HCT116 (cell line): ENCODE data around the gene TSPOAP1. TPM values are rescaled to one million over a fixed set of nuclear protein-coding genes. Genes with fewer than 3 reads are reported as not detected.

Experiments used
- ATAC-seq: fragments of 200-7000 bp; cut with Tn5 transposase; 2 replicates; pipeline ENCODE4 v1.9.1; 2020; ENCODE audit warnings: mild to moderate bottlenecking, moderate library complexity
- BruUV-seq: library from RNA; stranded (reverse); fragments of 400-500 nt; replicated peaks from 2 replicates; lab custom pipeline; 2021; lab: Mats Ljungman, UMichigan
- CTCF ChIA-PET: fragments of 300-600 bp; sonication (Branson Sonifier 250); formaldehyde crosslinking; loops from one replicate; lab custom pipeline; 2021; ENCODE audit warnings: antibody characterized with exemption; lab: Charles Lee
- POLR2A ChIA-PET: fragments of 300-600, 350-600 bp; sonication (Branson Sonifier 250); formaldehyde crosslinking; loops from one replicate; lab custom pipeline; 2021; ENCODE audit warnings: antibody characterized with exemption; lab: Charles Lee
- RAD21 ChIA-PET, 2 experiments: fragments of 300-600 bp; sonication (Branson Sonifier 250); formaldehyde crosslinking; loops; one replicate each; lab custom pipeline; 2023; ENCODE audit warnings: low total read pairs in 2 of 2; ENCODE audit not compliant: uncharacterized antibody in 2 of 2, unreplicated experiment in 2 of 2, low non-redundant PET in 1 of 2; lab: Charles Lee
- DNase-seq: peaks from one replicate; pipeline ENCODE4 v3.0.0-alpha.2; 2010; ENCODE audit warnings: low read depth, low spot score
- H2AFZ ChIP-seq: fragments of 200-600 bp; shearing (Covaris generic), sonication (generic); 2 replicates; pipeline ENCODE4 v1.6.1; 2017; ENCODE audit warnings: low read depth, mixed run types, mixed read lengths, antibody characterized with exemption, low read length; ENCODE audit not compliant: poor library complexity, severe bottlenecking
- H3K27ac ChIP-seq: 2 replicates; pipeline ENCODE4 v1.5.1; 2012; ENCODE audit warnings: low read depth, low read length
- H3K27me3 ChIP-seq: fragments of 200-600 bp; sonication (generic); 2 replicates; pipeline ENCODE4 v1.6.1; 2016; ENCODE audit warnings: mixed run types, low read length, mixed read lengths; ENCODE audit not compliant: insufficient read depth
- H3K36me3 ChIP-seq, 2 experiments: fragments of 200-500 bp in 1 of 2; fragments of 200-600 bp in 1 of 2; sonication (Bioruptor generic) in 1 of 2; sonication (generic) in 1 of 2; 2 replicates each; pipeline versions ENCODE4 v1.5.1 to v1.6.1; 2014 to 2016; ENCODE audit warnings: low read length in 2 of 2, inconsistent platforms in 1 of 2, mixed read lengths in 1 of 2, mixed run types in 1 of 2; ENCODE audit not compliant: insufficient read depth in 2 of 2, control insufficient read depth in 1 of 2
- H3K4me1 ChIP-seq, 2 experiments: fragments of 200-600 bp in 1 of 2; sonication (generic) in 1 of 2; 2 replicates each; pipeline versions ENCODE4 v1.5.1 to v1.6.1; 2012 to 2017; ENCODE audit warnings: low read length in 2 of 2, inconsistent platforms in 1 of 2, mild to moderate bottlenecking in 1 of 2, mixed read lengths in 1 of 2, mixed run types in 1 of 2, moderate library complexity in 1 of 2; ENCODE audit not compliant: insufficient read depth in 2 of 2, control insufficient read depth in 1 of 2
- H3K4me2 ChIP-seq: fragments of 200-600 bp; sonication (generic); 2 replicates; pipeline ENCODE4 v1.6.1; 2017; ENCODE audit warnings: mixed run types, low read length, mixed read lengths
- H3K4me3 ChIP-seq, 2 experiments: fragments of 200-600 bp in 1 of 2; sonication (generic) in 1 of 2; replicated peaks in 1 of 2; 2 replicates each; pipeline ENCODE4 v1.5.1; 2011 to 2016; ENCODE audit warnings: low read length in 2 of 2, control low read depth in 1 of 2, low read depth in 1 of 2, mild to moderate bottlenecking in 1 of 2, mixed read lengths in 1 of 2, mixed run types in 1 of 2
- H3K79me2 ChIP-seq: fragments of 200-600 bp; sonication (generic); 2 replicates; pipeline ENCODE4 v1.6.1; 2017; ENCODE audit warnings: mild to moderate bottlenecking, mixed run types, low read length, moderate library complexity, mixed read lengths; ENCODE audit not compliant: insufficient read depth
- H3K9ac ChIP-seq: fragments of 200-600 bp; sonication (generic); 2 replicates; pipeline ENCODE4 v1.6.1; 2016; ENCODE audit warnings: low read length, mixed read lengths
- H3K9me2 ChIP-seq: fragments of 200-600 bp; sonication (generic), shearing (Covaris generic); 2 replicates; pipeline ENCODE4 v1.6.1; 2017; ENCODE audit warnings: mixed run types, mild to moderate bottlenecking, moderate library complexity; ENCODE audit not compliant: insufficient read depth
- H3K9me3 ChIP-seq, 2 experiments: fragments of 200-500 bp in 1 of 2; fragments of 200-600 bp in 1 of 2; sonication (Bioruptor generic) in 1 of 2; sonication (generic) in 1 of 2; 2 replicates each; pipeline ENCODE4 v1.6.1; 2014 to 2017; ENCODE audit warnings: low read length in 2 of 2, mixed read lengths in 2 of 2, inconsistent platforms in 1 of 2, low read depth in 1 of 2, mild to moderate bottlenecking in 1 of 2, mixed run types in 1 of 2, moderate library complexity in 1 of 2; ENCODE audit not compliant: control insufficient read depth in 1 of 2, insufficient read depth in 1 of 2
- H4K20me1 ChIP-seq: fragments of 200-600 bp; sonication (generic), shearing (Covaris generic); 2 replicates; pipeline ENCODE4 v1.6.1; 2017; ENCODE audit warnings: mixed run types, mild to moderate bottlenecking, moderate library complexity; ENCODE audit not compliant: insufficient read depth
- FOSL1 ChIP-seq: IDR thresholded peaks from 2 replicates; pipeline ENCODE4 v1.6.1; 2012; ENCODE audit warnings: low read depth
- POLR2A ChIP-seq: IDR thresholded peaks from 2 replicates; pipeline ENCODE4 v1.7.0; 2011; ENCODE audit warnings: borderline replicate concordance; ENCODE audit not compliant: insufficient read depth, insufficient read length; ENCODE audit errors: extremely low read depth
- SIN3A ChIP-seq: IDR thresholded peaks from 2 replicates; pipeline ENCODE4 v1.6.1; 2012; ENCODE audit warnings: low read depth
- ZFX ChIP-seq: fragments of 450-650 bp; IDR thresholded peaks from 2 replicates; pipeline ENCODE4 v1.6.1; 2017
- ZNF274 ChIP-seq: fragments of 200-500 bp; sonication (Bioruptor generic); IDR thresholded peaks from 2 replicates; pipeline ENCODE4 v1.6.1; 2014; ENCODE audit warnings: mild to moderate bottlenecking, low read depth, low read length, inconsistent platforms
- intact Hi-C: fragments of 100-400 bp; cut with micrococcal nuclease; formaldehyde crosslinking; loops from 2 replicates; pipeline ENCODE4 v1.10.0; 2022
- total RNA-seq: library from RNA; stranded (reverse); gene quantifications from one replicate; pipeline ENCODE4 v1.2.1, GENCODE V29; 2021; ENCODE audit not compliant: unreplicated experiment
- TF ChIP-seq, protein P1 (sequence below), 3 experiments: fragments of 200-600 bp in 1 of 3; sonication (generic) in 1 of 3; IDR thresholded peaks in 2 of 3; conservative IDR thresholded peaks in 1 of 3; 2 replicates each; pipeline ENCODE4 v1.5.1; 2012 to 2017; ENCODE audit warnings: low read depth in 2 of 3, low read length in 2 of 3, antibody characterized with exemption in 1 of 3, borderline replicate concordance in 1 of 3, control low read depth in 1 of 3, mild to moderate bottlenecking in 1 of 3, mixed read lengths in 1 of 3, mixed run types in 1 of 3, moderate library complexity in 1 of 3; ENCODE audit not compliant: insufficient read depth in 1 of 3

Gene TSPOAP1
- total RNA-seq, 1 experiment from 2014 or later, result 0.27 TPM

GRCh38 chr17:58314706-58315015, 13.9 kb downstream of the TSPOAP1 start:
- TF ChIP-seq SIN3A (no peak), ZFX (no peak), FOSL1 (no peak), ZNF274 (no peak), POLR2A (no peak)
- TF ChIP-seq, protein P1, sequence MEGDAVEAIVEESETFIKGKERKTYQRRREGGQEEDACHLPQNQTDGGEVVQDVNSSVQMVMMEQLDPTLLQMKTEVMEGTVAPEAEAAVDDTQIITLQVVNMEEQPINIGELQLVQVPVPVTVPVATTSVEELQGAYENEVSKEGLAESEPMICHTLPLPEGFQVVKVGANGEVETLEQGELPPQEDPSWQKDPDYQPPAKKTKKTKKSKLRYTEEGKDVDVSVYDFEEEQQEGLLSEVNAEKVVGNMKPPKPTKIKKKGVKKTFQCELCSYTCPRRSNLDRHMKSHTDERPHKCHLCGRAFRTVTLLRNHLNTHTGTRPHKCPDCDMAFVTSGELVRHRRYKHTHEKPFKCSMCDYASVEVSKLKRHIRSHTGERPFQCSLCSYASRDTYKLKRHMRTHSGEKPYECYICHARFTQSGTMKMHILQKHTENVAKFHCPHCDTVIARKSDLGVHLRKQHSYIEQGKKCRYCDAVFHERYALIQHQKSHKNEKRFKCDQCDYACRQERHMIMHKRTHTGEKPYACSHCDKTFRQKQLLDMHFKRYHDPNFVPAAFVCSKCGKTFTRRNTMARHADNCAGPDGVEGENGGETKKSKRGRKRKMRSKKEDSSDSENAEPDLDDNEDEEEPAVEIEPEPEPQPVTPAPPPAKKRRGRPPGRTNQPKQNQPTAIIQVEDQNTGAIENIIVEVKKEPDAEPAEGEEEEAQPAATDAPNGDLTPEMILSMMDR (IDR thresholded peaks at IDR 0.05 in 2 of 3, conservative IDR thresholded peaks at IDR 0.05 in 1 of 3; ENCODE audit: borderline replicate concordance in 1 of 3, insufficient read depth in 1 of 3, low read depth in 2 of 3, low read length in 2 of 3), result no peak
- intact Hi-C loops, result loop anchor here (5.0 to 10.0 kb wide), 2 partner anchors 203 to 690 kb away; no protein-coding TSS in a partner anchor
- H3K9ac ChIP-seq, result no peak overlapping the region
- no peaks in the 10 kb centered on the region for H3K27me3 ChIP-seq
- ChIA-PET RAD21 (no interaction called here), CTCF (interaction anchor here (1.5 to 7.6 kb wide), 2 partner anchors 10 to 133 kb away, joined by 3 to 124 read pairs; no protein-coding TSS in a partner anchor), POLR2A (interaction anchor here (0.5 kb wide), 1 partner anchor 135 kb away, joined by 3 read pairs; no protein-coding TSS in a partner anchor)
- no peak overlapping the region for H3K4me2 ChIP-seq
- no peaks in the 10 kb centered on the region for H3K9me3 ChIP-seq
- ATAC-seq (no peak), DNase-seq (no peak)
- no peaks in the 10 kb centered on the region for H3K9me2 ChIP-seq
- no peaks in the 10 kb centered on the region for H4K20me1 ChIP-seq
- BruUV-seq, result no TSS peak
- no peak overlapping the region for H3K4me3 ChIP-seq
- no peak overlapping the region for H2AFZ ChIP-seq
- H3K36me3 ChIP-seq, result no peaks in the 10 kb centered on the region
- no peaks in the 10 kb centered on the region for H3K79me2 ChIP-seq
- H3K4me1 ChIP-seq, result peaks cover 8 to 13% of the 10 kb centered on the region in 2 experiments; a peak in 3 of 4 replicates
- H3K27ac ChIP-seq, result no peak overlapping the region
